ENCODE results near the gene ZNF215.

GRCh38 chr11:6876914-6877313 lies 49.3 kb upstream of the ZNF215 start:
- no peak for TF ChIP-seq CTCF (optimal IDR thresholded peaks at IDR 0.05 in 1 of 3, IDR thresholded peaks at IDR 0.05 in 1 of 3, conservative IDR thresholded peaks at IDR 0.05 in 1 of 3; ENCODE audit: extremely low read depth in 1 of 3, insufficient read depth in 2 of 3, low read length in 3 of 3)
- TF ChIP-seq EZH2 (IDR thresholded peaks at IDR 0.05; ENCODE audit: low read length) = no peak
